Measurements from ENCODE around the gene MAP2K2.

GRCh38 chr19:4094291-4094690 is 29.6 kb downstream of the MAP2K2 start:
- no peak for TF ChIP-seq EZH2phosphoT487 (IDR thresholded peaks at IDR 0.05; ENCODE audit: low read depth)
- TF ChIP-seq, protein P1, sequence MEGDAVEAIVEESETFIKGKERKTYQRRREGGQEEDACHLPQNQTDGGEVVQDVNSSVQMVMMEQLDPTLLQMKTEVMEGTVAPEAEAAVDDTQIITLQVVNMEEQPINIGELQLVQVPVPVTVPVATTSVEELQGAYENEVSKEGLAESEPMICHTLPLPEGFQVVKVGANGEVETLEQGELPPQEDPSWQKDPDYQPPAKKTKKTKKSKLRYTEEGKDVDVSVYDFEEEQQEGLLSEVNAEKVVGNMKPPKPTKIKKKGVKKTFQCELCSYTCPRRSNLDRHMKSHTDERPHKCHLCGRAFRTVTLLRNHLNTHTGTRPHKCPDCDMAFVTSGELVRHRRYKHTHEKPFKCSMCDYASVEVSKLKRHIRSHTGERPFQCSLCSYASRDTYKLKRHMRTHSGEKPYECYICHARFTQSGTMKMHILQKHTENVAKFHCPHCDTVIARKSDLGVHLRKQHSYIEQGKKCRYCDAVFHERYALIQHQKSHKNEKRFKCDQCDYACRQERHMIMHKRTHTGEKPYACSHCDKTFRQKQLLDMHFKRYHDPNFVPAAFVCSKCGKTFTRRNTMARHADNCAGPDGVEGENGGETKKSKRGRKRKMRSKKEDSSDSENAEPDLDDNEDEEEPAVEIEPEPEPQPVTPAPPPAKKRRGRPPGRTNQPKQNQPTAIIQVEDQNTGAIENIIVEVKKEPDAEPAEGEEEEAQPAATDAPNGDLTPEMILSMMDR (IDR thresholded peaks at IDR 0.05; ENCODE audit: low read depth, low read length), result no peak

Data from OCI-LY3 (cell line).